HFFc6 (cell line): ENCODE results near the gene ACTN2. TPM values are rescaled to one million over a fixed set of nuclear protein-coding genes. Genes with fewer than 3 reads are reported as not detected.

Experiments used
- DNase-seq: peaks from one replicate; pipeline ENCODE4 v3.0.0-alpha.2; 2018
- H3K27ac Mint-ChIP-seq: 2 replicates; pipeline ENCODE4 v1.8.0; 2020; ENCODE audit warnings: mild to moderate bottlenecking, mixed read lengths
- H3K27me3 Mint-ChIP-seq: 2 replicates; pipeline ENCODE4 v1.8.0; 2021; ENCODE audit warnings: mild to moderate bottlenecking, moderate library complexity, mixed read lengths; ENCODE audit not compliant: insufficient read depth
- H3K36me3 Mint-ChIP-seq: 2 replicates; pipeline ENCODE4 v1.8.0; 2021; ENCODE audit warnings: low read depth, mixed read lengths
- H3K4me1 Mint-ChIP-seq: 2 replicates; pipeline ENCODE4 v1.8.0; 2020; ENCODE audit warnings: low read depth, mixed read lengths
- H3K4me3 Mint-ChIP-seq: 2 replicates; pipeline ENCODE4 v1.8.0; 2020; ENCODE audit warnings: mild to moderate bottlenecking, moderate library complexity, mixed read lengths
- H3K9me3 Mint-ChIP-seq: 2 replicates; pipeline ENCODE4 v1.8.0; 2020; ENCODE audit warnings: mild to moderate bottlenecking, mixed read lengths
- CTCF ChIP-seq: fragments of 200-600 bp; sonication (generic); IDR thresholded peaks from 2 replicates; pipeline ENCODE4 v1.5.0; 2021; ENCODE audit warnings: antibody characterized with exemption, mild to moderate bottlenecking
- total RNA-seq, 6 experiments: library from RNA; stranded (reverse); fragmentation: NEBNext Ultra II Directional; extraction: Animal tissue kit (Norgen Biotek cat#: 25700); gene quantifications; 2 replicates in 1 of 6; 3 replicates in 5 of 6; pipeline ENCODE4 v1.2.3, GENCODE V29; 2021

ACTN2 gene
- total RNA-seq, 6 experiments from 2014 or later = not detected

GRCh38 chr1:236717811-236718210, 31.5 kb downstream of the ACTN2 start:
- DNase-seq = no peak
- Mint-ChIP-seq H3K4me1 (no peaks in the 10 kb centered on the region), H3K4me3 (no peak overlapping the region), H3K27ac (no peak overlapping the region), H3K27me3 (peaks cover 1% of the 10 kb centered on the region; the same call in 1 of the 2 replicates), H3K9me3 (no peaks in the 10 kb centered on the region), H3K36me3 (no peaks in the 10 kb centered on the region)
- TF ChIP-seq CTCF = no peak

- Mint-ChIP-seq H3K4me3 (no peak overlapping the region), H3K27ac (no peak overlapping the region)
- DNase-seq = no peak
Observed at GRCh38 chr1:236718328-236718727, 32.0 kb downstream of the ACTN2 start.

GRCh38 chr1:236720206-236720605, 33.9 kb downstream of the ACTN2 start:
- TF ChIP-seq CTCF = no peak
- no peaks in the 10 kb centered on the region for H3K36me3 Mint-ChIP-seq
- no peaks in the 10 kb centered on the region for H3K4me1 Mint-ChIP-seq
- DNase-seq = no peak
- H3K4me3 Mint-ChIP-seq = no peak overlapping the region
- H3K9me3 Mint-ChIP-seq = no peaks in the 10 kb centered on the region
- H3K27me3 Mint-ChIP-seq = peaks cover 1% of the 10 kb centered on the region; the same call in 1 of the 2 replicates
- no peak overlapping the region for H3K27ac Mint-ChIP-seq

More at GRCh38 chr1:236718328-236718727, 32.0 kb downstream of the ACTN2 start:
- H3K9me3 Mint-ChIP-seq = no peaks in the 10 kb centered on the region
- TF ChIP-seq CTCF = no peak
- no peaks in the 10 kb centered on the region for H3K36me3 Mint-ChIP-seq
- H3K4me1 Mint-ChIP-seq = no peaks in the 10 kb centered on the region
- peaks cover 1% of the 10 kb centered on the region; the same call in 1 of the 2 replicates for H3K27me3 Mint-ChIP-seq

GRCh38 chr1:236720611-236721010, 34.3 kb downstream of the ACTN2 start:
- Mint-ChIP-seq H3K36me3 (no peaks in the 10 kb centered on the region), H3K27ac (no peak overlapping the region), H3K4me3 (no peak overlapping the region), H3K27me3 (peaks cover 1% of the 10 kb centered on the region; the same call in 1 of the 2 replicates), H3K4me1 (no peaks in the 10 kb centered on the region), H3K9me3 (no peaks in the 10 kb centered on the region)
- no peak for TF ChIP-seq CTCF
- no peak for DNase-seq

GRCh38 chr1:236724049-236724448, 37.8 kb downstream of the ACTN2 start:
- TF ChIP-seq CTCF = no peak
- Mint-ChIP-seq H3K36me3 (no peaks in the 10 kb centered on the region), H3K27me3 (peaks cover 1% of the 10 kb centered on the region; the same call in 1 of the 2 replicates), H3K4me3 (no peak overlapping the region), H3K9me3 (peaks cover 9% of the 10 kb centered on the region; the same call in 1 of the 2 replicates), H3K4me1 (no peaks in the 10 kb centered on the region), H3K27ac (no peak overlapping the region)
- DNase-seq = no peak

GRCh38 chr1:236724506-236724905, 38.2 kb downstream of the ACTN2 start:
- no peaks in the 10 kb centered on the region; the same call in 1 of the 2 replicates for H3K27me3 Mint-ChIP-seq
- no peak for DNase-seq
- no peaks in the 10 kb centered on the region for H3K36me3 Mint-ChIP-seq
- H3K4me3 Mint-ChIP-seq = no peak overlapping the region
- TF ChIP-seq CTCF = no peak
- no peaks in the 10 kb centered on the region for H3K4me1 Mint-ChIP-seq
- peaks cover 9% of the 10 kb centered on the region; the same call in 1 of the 2 replicates for H3K9me3 Mint-ChIP-seq
- no peak overlapping the region for H3K27ac Mint-ChIP-seq
